ENCODE results near the gene TM4SF1. TPM values are rescaled to one million over a fixed set of nuclear protein-coding genes. Genes with fewer than 3 reads are reported as not detected.

Gene TM4SF1
- total RNA-seq, 1 experiment from 2014 or later, result 0.66 TPM

- Histone ChIP-seq H3K4me1 (ENCODE audit: control insufficient read depth in 1 of 2, insufficient read depth in 2 of 2, low read length in 2 of 2) (peaks cover 13 to 54% of the 10 kb centered on the region in 2 experiments; a peak in 3 of 4 replicates), H3K27ac (ENCODE audit: low read depth, low read length) (no peak overlapping the region), H3K36me3 (ENCODE audit: control insufficient read depth in 1 of 2, insufficient read depth in 2 of 2, low read length in 2 of 2) (no peaks in the 10 kb centered on the region), H3K79me2 (ENCODE audit: insufficient read depth, low read length) (no peaks in the 10 kb centered on the region), H3K4me2 (ENCODE audit: low read length) (peak overlapping the region; percentile 7; the same call in 1 of the 2 replicates), H3K9me2 (ENCODE audit: insufficient read depth) (no peaks in the 10 kb centered on the region), H3K9ac (ENCODE audit: low read length) (no peak overlapping the region), H3K4me3 (replicated peaks in 1 of 2; ENCODE audit: low read depth in 1 of 2, low read length in 2 of 2) (no peak overlapping the region), H2AFZ (ENCODE audit: low read depth, low read length, poor library complexity, severe bottlenecking) (peak overlapping the region; percentile 85), H3K9me3 (ENCODE audit: control insufficient read depth in 1 of 2, insufficient read depth in 1 of 2, low read depth in 1 of 2, low read length in 2 of 2) (no peaks in the 10 kb centered on the region), H4K20me1 (ENCODE audit: insufficient read depth) (no peaks in the 10 kb centered on the region), H3K27me3 (ENCODE audit: insufficient read depth, low read length) (no peaks in the 10 kb centered on the region)
- ATAC-seq (no peak), DNase-seq (ENCODE audit: low read depth, low spot score) (no peak)
- BruUV-seq (replicated peaks), result no TSS peak
- ChIA-PET POLR2A (no interaction called here), RAD21 (ENCODE audit: low non-redundant PET in 1 of 2, low total read pairs in 2 of 2, uncharacterized antibody in 2 of 2, unreplicated experiment in 2 of 2) (no interaction called here), CTCF (interaction anchor here (1.2 to 1.5 kb wide), 3 partner anchors 9 to 222 kb away, joined by 3 to 7 read pairs (median 5); partner anchors contain the start of gene TM4SF18)
- intact Hi-C loops (cut with micrococcal nuclease), result no loop called here
- TF ChIP-seq EZH2 (IDR thresholded peaks at IDR 0.05), result no peak
- TF ChIP-seq SRF (IDR thresholded peaks at IDR 0.05; ENCODE audit: low read depth), result no peak
- TF ChIP-seq RAD21 (IDR thresholded peaks at IDR 0.05; ENCODE audit: low read depth), result no peak
- TF ChIP-seq REST (IDR thresholded peaks at IDR 0.05; ENCODE audit: low read depth), result no peak; the same call in 1 of the 2 replicates
- TF ChIP-seq POLR2A (IDR thresholded peaks at IDR 0.05; ENCODE audit: borderline replicate concordance, extremely low read depth, insufficient read depth, insufficient read length), result no peak
- TF ChIP-seq SP1 (IDR thresholded peaks at IDR 0.05; ENCODE audit: low read depth), result no peak
Observed at GRCh38 chr3:149342413-149343380, 34.8 kb downstream of the TM4SF1 start.
